K562 (cell line): ENCODE results near the gene RAB5B. TPM values are rescaled to one million over a fixed set of nuclear protein-coding genes. Genes with fewer than 3 reads are reported as not detected.

Source experiments
- BCOR ChIP-seq: fragments of 450-650 bp; IDR thresholded peaks from 2 replicates; pipeline ENCODE4 v1.6.1; 2016
- DNMT1 ChIP-seq: fragments of 450-650 bp; IDR thresholded peaks from 2 replicates; pipeline ENCODE4 v1.6.1; 2016; ENCODE audit warnings: antibody characterized with exemption, mild to moderate bottlenecking
- KDM2B ChIP-seq: fragments of 250-450 bp; sonication (Bioruptor Pico); IDR thresholded peaks from 2 replicates; pipeline ENCODE4 v1.8.0; 2021; ENCODE audit warnings: mild to moderate bottlenecking, moderate library complexity
- KLF13 ChIP-seq: fragments of 450-650 bp; IDR thresholded peaks from 2 replicates; pipeline ENCODE4 v1.6.1; 2016; ENCODE audit warnings: missing genetic modification characterization, low read depth, mild to moderate bottlenecking, missing compliant biosample characterization, moderate library complexity, borderline replicate concordance
- TCF3 ChIP-seq: sonication (generic); formaldehyde crosslinking; IDR thresholded peaks from 2 replicates; pipeline ENCODE4 v1.4.0; 2020; ENCODE audit warnings: mild to moderate bottlenecking, missing genetic modification reagents
- TRIM24 ChIP-seq, 2 experiments: fragments of 450-650 bp; IDR thresholded peaks; 2 replicates each; pipeline ENCODE4 v1.6.1; 2016
- YY1 ChIP-seq, 3 experiments: IDR thresholded peaks; 2 replicates each; pipeline ENCODE4 v1.6.1; 2011; ENCODE audit warnings: low read length in 2 of 3, mild to moderate bottlenecking in 2 of 3, moderate library complexity in 2 of 3, borderline replicate concordance in 1 of 3, control low read depth in 1 of 3, low read depth in 1 of 3; ENCODE audit not compliant: insufficient read depth in 3 of 3, insufficient replicate concordance in 2 of 3, control insufficient read depth in 1 of 3, insufficient read length in 1 of 3; ENCODE audit errors: extremely low read depth in 1 of 3
- ZNF146 ChIP-seq: IDR thresholded peaks from one replicate; pipeline ENCODE4 v1.6.1; 2018; ENCODE audit warnings: missing compliant biosample characterization; ENCODE audit not compliant: unreplicated experiment
- ZNF282 ChIP-seq: sonication (generic); formaldehyde crosslinking; IDR thresholded peaks from 2 replicates; pipeline ENCODE4 v1.8.1; 2023; ENCODE audit warnings: missing genetic modification reagents
- ZNF316 ChIP-seq: fragments of 450-650 bp; IDR thresholded peaks from 2 replicates; pipeline ENCODE4 v1.6.1; 2016
- ZNF778 ChIP-seq: fragments of 450-650 bp; formaldehyde crosslinking; IDR thresholded peaks from 2 replicates; pipeline ENCODE4 v1.4.0; 2020; ENCODE audit warnings: mild to moderate bottlenecking, moderate library complexity
- ZSCAN29 ChIP-seq: fragments of 450-650 bp; IDR thresholded peaks from 2 replicates; pipeline ENCODE4 v1.6.1; 2017
- polyA plus RNA-seq, 8 experiments: library from polyadenylated mRNA; depleted of rRNA in 4 of 8; stranded (reverse) in 5 of 8; unstranded in 3 of 8; fragments of >200 nt; fragmentation: Nextera tagmentation in 2 of 8; fragmentation: Illumina TruSeq in 1 of 8; extraction: Ambion mirVana in 2 of 8; extraction: Trizol in 1 of 8; gene quantifications; 2 replicates each; pipeline versions ENCODE4 v1.2.1 to v1.2.3, GENCODE V29; 2011 to 2014; ENCODE audit warnings: inconsistent platforms in 1 of 8, missing spikeins in 1 of 8
- total RNA-seq, 7 experiments: library from RNA; depleted of rRNA in 6 of 7; stranded (reverse); fragments of >200 nt in 6 of 7; fragmentation: Illumina TruSeq in 2 of 7; extraction: Trizol in 2 of 7; gene quantifications; 2 replicates each; pipeline versions ENCODE4 v1.2.1 to v1.2.3, GENCODE V29; 2011 to 2021; ENCODE audit warnings: low replicate concordance in 1 of 7
- TF ChIP-seq, protein P1 (sequence below): fragments of 450-650 bp; IDR thresholded peaks from 2 replicates; pipeline ENCODE4 v1.6.1; 2016
- TF ChIP-seq, protein P2 (sequence below): sonication (generic); formaldehyde crosslinking; IDR thresholded peaks from 2 replicates; pipeline ENCODE4 v1.8.0; 2022; ENCODE audit warnings: mild to moderate bottlenecking, low read depth, missing genetic modification reagents
- TF ChIP-seq, protein P3 (sequence below): fragments of 450-650 bp; IDR thresholded peaks from 2 replicates; pipeline ENCODE4 v1.6.1; 2014; ENCODE audit warnings: low read depth, mild to moderate bottlenecking, moderate library complexity, borderline replicate concordance
- TF ChIP-seq, protein P4 (sequence below), 2 experiments: fragments of 450-650 bp; conservative IDR thresholded peaks; 2 replicates each; pipeline ENCODE4 v1.6.1; 2017; ENCODE audit warnings: mild to moderate bottlenecking in 2 of 2, moderate library complexity in 2 of 2

The RAB5B gene
- total and polyA plus RNA-seq, 9 of the 15 experiments (the other 6 are each of a cell fraction or from before 2014, with no cell fraction given), result 6.8 to 73.8 (median 25.2) TPM

DNA sequence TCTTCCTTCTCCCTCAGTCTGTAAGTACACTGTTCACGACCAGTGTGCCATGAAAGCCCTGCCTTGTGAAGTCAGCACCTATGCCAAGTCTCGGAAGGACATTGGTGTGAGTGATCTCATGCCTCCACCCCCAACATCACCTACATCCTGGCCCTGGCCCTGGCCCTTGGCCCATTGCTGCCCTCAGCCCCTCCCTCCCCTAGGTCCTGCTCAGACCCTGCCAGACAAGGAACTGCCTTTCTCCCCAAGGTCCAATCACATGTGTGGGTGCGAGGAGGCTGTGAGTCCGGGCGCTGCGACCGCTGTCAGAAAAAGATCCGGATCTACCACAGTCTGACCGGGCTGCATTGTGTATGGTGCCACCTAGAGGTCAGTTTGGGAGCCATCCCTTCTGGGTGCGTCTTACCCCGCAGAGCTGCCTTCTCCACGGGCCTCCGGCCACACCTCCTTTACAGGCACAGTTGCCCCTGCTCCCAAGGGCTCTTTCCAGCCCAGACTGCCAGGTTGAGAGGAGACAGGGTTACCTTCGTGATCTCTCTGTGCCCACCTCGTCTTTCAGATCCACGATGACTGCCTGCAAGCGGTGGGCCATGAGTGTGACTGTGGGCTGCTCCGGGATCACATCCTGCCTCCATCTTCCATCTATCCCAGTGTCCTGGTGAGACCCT, 33.7 kb upstream of the RAB5B start (continued):
- no peak for TF ChIP-seq ZNF146 (CRISPR knock-in tag)
- TF ChIP-seq DNMT1, result no peak
- TF ChIP-seq ZSCAN29, result peak; percentile 96
- no peak for TF ChIP-seq ZNF778 (CRISPR knock-in tag)
- peak; percentile 48; the same call in 1 of the 2 replicates for TF ChIP-seq BCOR
- no peak for TF ChIP-seq ZNF316
- TF ChIP-seq KDM2B (CRISPR knock-in tag), result no peak
- peak in 1 of 3 experiments; percentile 33 for TF ChIP-seq YY1 (IDR thresholded peaks at IDR 0.05; ENCODE audit: borderline replicate concordance in 1 of 3, control insufficient read depth in 1 of 3, extremely low read depth in 1 of 3, insufficient read depth in 3 of 3, insufficient read length in 1 of 3, insufficient replicate concordance in 2 of 3, low read depth in 1 of 3, low read length in 2 of 3)
- no peak for TF ChIP-seq TCF3
- peak; percentile 22; the same call in 1 of the 2 replicates for TF ChIP-seq KLF13
- TF ChIP-seq ZNF282 (CRISPR knock-in tag), result 0 out of 2 replicates have a peak, but pooled peaks have one; percentile 30
- TF ChIP-seq, protein P1, sequence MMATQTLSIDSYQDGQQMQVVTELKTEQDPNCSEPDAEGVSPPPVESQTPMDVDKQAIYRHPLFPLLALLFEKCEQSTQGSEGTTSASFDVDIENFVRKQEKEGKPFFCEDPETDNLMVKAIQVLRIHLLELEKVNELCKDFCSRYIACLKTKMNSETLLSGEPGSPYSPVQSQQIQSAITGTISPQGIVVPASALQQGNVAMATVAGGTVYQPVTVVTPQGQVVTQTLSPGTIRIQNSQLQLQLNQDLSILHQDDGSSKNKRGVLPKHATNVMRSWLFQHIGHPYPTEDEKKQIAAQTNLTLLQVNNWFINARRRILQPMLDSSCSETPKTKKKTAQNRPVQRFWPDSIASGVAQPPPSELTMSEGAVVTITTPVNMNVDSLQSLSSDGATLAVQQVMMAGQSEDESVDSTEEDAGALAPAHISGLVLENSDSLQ, result peak; percentile 24; the same call in 1 of the 2 replicates
- no peak for TF ChIP-seq TRIM24 (IDR thresholded peaks at IDR 0.05)
- TF ChIP-seq, protein P2, sequence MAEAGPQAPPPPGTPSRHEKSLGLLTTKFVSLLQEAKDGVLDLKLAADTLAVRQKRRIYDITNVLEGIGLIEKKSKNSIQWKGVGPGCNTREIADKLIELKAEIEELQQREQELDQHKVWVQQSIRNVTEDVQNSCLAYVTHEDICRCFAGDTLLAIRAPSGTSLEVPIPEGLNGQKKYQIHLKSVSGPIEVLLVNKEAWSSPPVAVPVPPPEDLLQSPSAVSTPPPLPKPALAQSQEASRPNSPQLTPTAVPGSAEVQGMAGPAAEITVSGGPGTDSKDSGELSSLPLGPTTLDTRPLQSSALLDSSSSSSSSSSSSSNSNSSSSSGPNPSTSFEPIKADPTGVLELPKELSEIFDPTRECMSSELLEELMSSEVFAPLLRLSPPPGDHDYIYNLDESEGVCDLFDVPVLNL, result no peak
- TF ChIP-seq, protein P3, sequence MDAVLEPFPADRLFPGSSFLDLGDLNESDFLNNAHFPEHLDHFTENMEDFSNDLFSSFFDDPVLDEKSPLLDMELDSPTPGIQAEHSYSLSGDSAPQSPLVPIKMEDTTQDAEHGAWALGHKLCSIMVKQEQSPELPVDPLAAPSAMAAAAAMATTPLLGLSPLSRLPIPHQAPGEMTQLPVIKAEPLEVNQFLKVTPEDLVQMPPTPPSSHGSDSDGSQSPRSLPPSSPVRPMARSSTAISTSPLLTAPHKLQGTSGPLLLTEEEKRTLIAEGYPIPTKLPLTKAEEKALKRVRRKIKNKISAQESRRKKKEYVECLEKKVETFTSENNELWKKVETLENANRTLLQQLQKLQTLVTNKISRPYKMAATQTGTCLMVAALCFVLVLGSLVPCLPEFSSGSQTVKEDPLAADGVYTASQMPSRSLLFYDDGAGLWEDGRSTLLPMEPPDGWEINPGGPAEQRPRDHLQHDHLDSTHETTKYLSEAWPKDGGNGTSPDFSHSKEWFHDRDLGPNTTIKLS, result 0 out of 2 replicates have a peak, but pooled peaks have one; percentile 24
- TF ChIP-seq, protein P4, sequence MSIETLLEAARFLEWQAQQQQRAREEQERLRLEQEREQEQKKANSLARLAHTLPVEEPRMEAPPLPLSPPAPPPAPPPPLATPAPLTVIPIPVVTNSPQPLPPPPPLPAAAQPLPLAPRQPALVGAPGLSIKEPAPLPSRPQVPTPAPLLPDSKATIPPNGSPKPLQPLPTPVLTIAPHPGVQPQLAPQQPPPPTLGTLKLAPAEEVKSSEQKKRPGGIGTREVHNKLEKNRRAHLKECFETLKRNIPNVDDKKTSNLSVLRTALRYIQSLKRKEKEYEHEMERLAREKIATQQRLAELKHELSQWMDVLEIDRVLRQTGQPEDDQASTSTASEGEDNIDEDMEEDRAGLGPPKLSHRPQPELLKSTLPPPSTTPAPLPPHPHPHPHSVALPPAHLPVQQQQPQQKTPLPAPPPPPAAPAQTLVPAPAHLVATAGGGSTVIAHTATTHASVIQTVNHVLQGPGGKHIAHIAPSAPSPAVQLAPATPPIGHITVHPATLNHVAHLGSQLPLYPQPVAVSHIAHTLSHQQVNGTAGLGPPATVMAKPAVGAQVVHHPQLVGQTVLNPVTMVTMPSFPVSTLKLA (conservative IDR thresholded peaks at IDR 0.05), result peak in 1 of 2 experiments; percentile 34; a peak in 1 of 4 replicates
